ENCODE measurements around the gene SEMA4B. TPM values are rescaled to one million over a fixed set of nuclear protein-coding genes. Genes with fewer than 3 reads are reported as not detected.

SEMA4B gene
- total RNA-seq, 1 experiment from 2014 or later: 32.5 TPM

DNA sequence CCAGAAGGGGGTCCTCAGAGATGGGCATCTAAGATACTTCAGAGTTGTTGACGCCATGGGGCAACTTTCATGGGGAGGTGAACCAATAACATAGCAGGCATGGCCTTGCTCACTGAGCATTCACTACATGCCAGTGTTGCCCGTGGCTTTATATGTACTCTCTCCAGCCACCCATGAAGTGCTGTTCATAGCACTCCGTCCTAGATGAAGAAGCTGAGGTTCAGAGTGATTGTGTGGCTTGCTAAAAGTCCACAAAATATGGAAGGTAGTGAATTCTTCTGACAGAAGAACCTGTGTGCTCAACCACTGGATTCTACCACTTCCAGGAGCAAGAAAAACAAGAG lies 9.8 kb upstream of the SEMA4B start:
- H3T11ph ChIP-seq (ENCODE audit: low read length): no peak overlapping the region
- H3K18ac ChIP-seq (ENCODE audit: insufficient read length, low read depth, low read length): no peak overlapping the region
- WGBS (ENCODE audit: extremely low coverage, insufficient read length, low lambda C conversion rate): no CpG with 5 or more reads among the region's 3 CpGs
- H2BK20ac ChIP-seq (ENCODE audit: low read depth, low read length, poor library complexity, severe bottlenecking): no peak overlapping the region
- no peak overlapping the region for H2BK12ac ChIP-seq (ENCODE audit: insufficient read length, low read depth, low read length)
- Mint-ChIP-seq H3K4me3 (no peak overlapping the region), H3K27me3 (ENCODE audit: low read depth) (no peaks in the 10 kb centered on the region), H3K27ac (no peak overlapping the region), H3K36me3 (ENCODE audit: insufficient read depth in 1 of 3, low read depth in 3 of 3) (no peaks in the 10 kb centered on the region; a peak in 2 of 7 replicates), H3K9me3 (no peaks in the 10 kb centered on the region; a peak in 1 of 5 replicates), H3K4me1 (peaks cover 9 to 15% of the 10 kb centered on the region in 2 experiments)
- H3K4ac ChIP-seq (ENCODE audit: low read depth, low read length): no peak overlapping the region
- no peaks in the 10 kb centered on the region for H3K27me3 ChIP-seq (ENCODE audit: insufficient read depth, low read length)
- H4K8ac ChIP-seq (replicated peaks; ENCODE audit: insufficient read length, low read depth, low read length): no peak overlapping the region
- no peaks in the 10 kb centered on the region for H3K79me1 ChIP-seq (ENCODE audit: insufficient read depth, low read depth, low read length, poor library complexity, severe bottlenecking)
- H3K79me2 ChIP-seq (ENCODE audit: insufficient read depth, low read length): no peaks in the 10 kb centered on the region
- TF ChIP-seq, protein P1, sequence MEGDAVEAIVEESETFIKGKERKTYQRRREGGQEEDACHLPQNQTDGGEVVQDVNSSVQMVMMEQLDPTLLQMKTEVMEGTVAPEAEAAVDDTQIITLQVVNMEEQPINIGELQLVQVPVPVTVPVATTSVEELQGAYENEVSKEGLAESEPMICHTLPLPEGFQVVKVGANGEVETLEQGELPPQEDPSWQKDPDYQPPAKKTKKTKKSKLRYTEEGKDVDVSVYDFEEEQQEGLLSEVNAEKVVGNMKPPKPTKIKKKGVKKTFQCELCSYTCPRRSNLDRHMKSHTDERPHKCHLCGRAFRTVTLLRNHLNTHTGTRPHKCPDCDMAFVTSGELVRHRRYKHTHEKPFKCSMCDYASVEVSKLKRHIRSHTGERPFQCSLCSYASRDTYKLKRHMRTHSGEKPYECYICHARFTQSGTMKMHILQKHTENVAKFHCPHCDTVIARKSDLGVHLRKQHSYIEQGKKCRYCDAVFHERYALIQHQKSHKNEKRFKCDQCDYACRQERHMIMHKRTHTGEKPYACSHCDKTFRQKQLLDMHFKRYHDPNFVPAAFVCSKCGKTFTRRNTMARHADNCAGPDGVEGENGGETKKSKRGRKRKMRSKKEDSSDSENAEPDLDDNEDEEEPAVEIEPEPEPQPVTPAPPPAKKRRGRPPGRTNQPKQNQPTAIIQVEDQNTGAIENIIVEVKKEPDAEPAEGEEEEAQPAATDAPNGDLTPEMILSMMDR (conservative IDR thresholded peaks at IDR 0.05): no peak
- H4K20me1 ChIP-seq (ENCODE audit: control insufficient read depth, insufficient read depth, insufficient read length): no peaks in the 10 kb centered on the region
- no peaks in the 10 kb centered on the region for H3K9me3 ChIP-seq (ENCODE audit: control insufficient read depth, low read depth, low read length)
- no peak overlapping the region for H3K23ac ChIP-seq (ENCODE audit: insufficient read length, low read depth, low read length)
- H3K4me2 ChIP-seq (ENCODE audit: insufficient read depth, insufficient read length, low read length): no peak overlapping the region
- no peak overlapping the region for H3K56ac ChIP-seq (ENCODE audit: insufficient read length, low read depth, low read length)
- no peak overlapping the region for H3K14ac ChIP-seq (ENCODE audit: insufficient read depth, low read length)
- no peak overlapping the region for H2BK15ac ChIP-seq (ENCODE audit: low read depth, low read length)
- no peak overlapping the region for H3K27ac ChIP-seq (ENCODE audit: insufficient read length, low read depth, low read length)
- H2BK5ac ChIP-seq (ENCODE audit: insufficient read length, low read length): no peak overlapping the region
- H3K9ac ChIP-seq (ENCODE audit: extremely low read depth, insufficient read length, low read length): no peak overlapping the region
- H2AK5ac ChIP-seq (ENCODE audit: insufficient read length, low read length): no peak overlapping the region
- no peaks in the 10 kb centered on the region for H3K23me2 ChIP-seq (ENCODE audit: insufficient read length, low read depth, low read length, poor library complexity, severe bottlenecking)
- H3K4me1 ChIP-seq (ENCODE audit: insufficient read depth, low read length): no peaks in the 10 kb centered on the region
- no peak for DNase-seq
- H2AFZ ChIP-seq (ENCODE audit: low read length): no peak overlapping the region
- no peak overlapping the region for H2BK120ac ChIP-seq (ENCODE audit: low read depth, low read length, poor library complexity, severe bottlenecking)
- no peak overlapping the region for H4K91ac ChIP-seq (ENCODE audit: insufficient read length, low read depth, low read length)
- no peak overlapping the region for H4K5ac ChIP-seq (ENCODE audit: insufficient read length, low read depth, low read length)

All from H9 (cell line).